ENCODE data around the gene TANK.
"Not testable (repeated sequence)": the region's sequence is repeated elsewhere in the genome, so short reads cannot be mapped to it uniquely, and the experiment has no call there.

Gene TANK

DNA sequence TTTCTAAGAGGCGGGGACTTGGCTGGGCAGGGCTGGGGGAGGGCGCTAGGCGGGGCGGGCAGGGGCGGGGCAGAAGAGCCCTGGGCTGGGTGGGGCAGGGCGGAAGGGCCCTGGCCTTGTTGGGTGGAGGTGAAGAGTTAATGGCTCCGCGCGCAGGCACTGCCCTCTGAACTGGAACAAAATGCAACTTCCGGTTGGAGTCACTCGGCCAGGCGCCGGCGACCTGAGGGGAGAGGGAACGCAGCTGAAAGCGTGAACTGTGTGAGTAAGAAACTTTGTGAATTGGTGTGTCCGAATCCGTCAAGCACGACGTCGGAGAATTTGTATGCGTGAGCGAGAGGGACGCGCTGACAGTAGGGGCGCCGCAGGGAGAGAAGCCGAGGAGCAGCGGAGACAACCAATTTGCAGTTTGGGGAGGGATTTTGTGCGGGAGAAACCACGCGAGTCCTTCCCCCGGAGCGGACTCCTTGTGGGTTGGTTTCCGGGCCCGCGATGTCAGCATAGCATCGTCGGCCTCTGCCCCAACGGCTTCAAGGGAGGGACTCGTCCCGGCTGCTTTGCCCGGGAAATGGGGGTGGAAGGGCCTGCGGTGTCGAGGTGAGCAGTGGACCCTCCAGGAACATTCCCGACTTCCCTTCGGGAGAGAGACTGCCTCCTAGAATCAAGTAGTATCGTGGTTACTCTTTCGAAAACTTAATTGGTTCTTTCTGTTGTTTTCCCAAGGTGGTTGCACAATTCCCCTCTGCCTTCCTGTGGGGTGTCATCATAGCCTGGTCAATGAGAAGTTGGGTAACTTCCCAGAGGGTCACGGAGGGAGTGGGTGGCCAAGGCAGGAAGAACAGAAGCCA, at the start of gene TANK:
Gene TANK, plus strand, starts transcription at position 203 of the 848 bp plus-strand sequence. CDS start 19,235 bp downstream, outside the sequence.
- DNase-seq, result peak; percentile 92

DNA sequence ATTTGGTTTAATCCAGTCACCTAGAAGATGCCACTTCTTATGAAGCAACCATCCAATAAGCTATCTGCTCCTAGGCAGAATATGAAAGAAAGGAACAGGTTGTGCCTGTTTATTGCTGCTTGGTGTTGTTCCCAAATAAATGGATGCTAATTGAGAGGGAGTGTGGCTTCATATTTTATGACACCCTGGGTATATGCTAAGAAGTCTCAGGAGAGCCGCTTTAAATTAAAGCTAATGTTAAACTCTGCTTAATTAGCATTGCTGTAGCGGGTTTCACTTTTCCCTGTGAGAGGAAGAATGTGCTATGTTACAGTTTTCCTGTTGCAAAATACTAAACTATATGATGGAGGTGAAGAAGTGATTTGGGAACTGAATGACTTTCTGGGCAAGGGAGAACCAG, 48.7 kb upstream of the TANK start:
- no peak for DNase-seq

- no peak for DNase-seq
Measured at GRCh38 chr2:161112908-161113307, 47.3 kb upstream of the TANK start.

- no peak for DNase-seq
Measured at GRCh38 chr2:161113693-161114575, 46.3 kb upstream of the TANK start.

DNA sequence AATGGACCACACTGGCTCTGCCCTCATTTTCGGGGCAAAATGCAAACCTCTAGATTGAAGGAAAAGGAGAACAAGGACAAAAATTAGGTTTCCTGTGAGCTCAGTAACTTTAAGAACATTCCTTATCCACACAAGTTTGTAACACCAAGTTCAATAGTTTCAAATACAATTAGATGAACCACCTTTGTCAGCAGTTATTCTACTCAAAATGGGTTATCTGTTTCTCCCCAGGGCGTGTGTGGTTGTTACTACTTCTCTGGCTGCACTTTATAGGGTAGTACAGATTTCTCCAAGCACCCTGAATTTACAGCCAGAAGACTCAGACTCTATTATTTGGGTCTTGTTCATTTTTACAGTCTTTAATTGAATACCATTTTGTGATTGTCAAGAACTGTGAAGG, 45.0 kb upstream of the TANK start:
- DNase-seq, result no peak

- DNase-seq, result no peak
Measured at GRCh38 chr2:161115605-161116380, 44.4 kb upstream of the TANK start.

DNA sequence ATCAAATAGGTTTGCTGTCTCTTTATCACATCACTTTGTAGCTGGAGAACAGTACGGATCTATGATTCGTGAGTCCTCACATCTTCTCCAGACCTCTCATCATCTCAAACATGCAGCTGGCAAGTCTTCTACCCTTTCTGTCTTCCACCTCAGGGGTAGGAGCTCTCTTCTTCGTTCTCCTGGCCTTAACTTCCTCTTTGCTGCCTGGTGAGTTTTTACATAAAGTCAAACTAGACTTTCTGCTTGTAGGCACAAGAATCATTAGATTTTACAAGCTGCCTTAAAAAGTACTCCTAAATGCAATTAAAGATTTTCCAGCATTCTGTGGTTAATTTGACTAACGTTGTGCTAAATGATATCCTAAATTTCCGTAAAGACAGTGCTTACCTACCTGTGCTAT, 43.7 kb upstream of the TANK start:
- no peak for DNase-seq

- no peak for DNase-seq
Measured at GRCh38 chr2:161117506-161117905, 42.7 kb upstream of the TANK start.

GRCh38 chr2:161118722-161119121, 41.5 kb upstream of the TANK start:
- no peak for DNase-seq

DNA sequence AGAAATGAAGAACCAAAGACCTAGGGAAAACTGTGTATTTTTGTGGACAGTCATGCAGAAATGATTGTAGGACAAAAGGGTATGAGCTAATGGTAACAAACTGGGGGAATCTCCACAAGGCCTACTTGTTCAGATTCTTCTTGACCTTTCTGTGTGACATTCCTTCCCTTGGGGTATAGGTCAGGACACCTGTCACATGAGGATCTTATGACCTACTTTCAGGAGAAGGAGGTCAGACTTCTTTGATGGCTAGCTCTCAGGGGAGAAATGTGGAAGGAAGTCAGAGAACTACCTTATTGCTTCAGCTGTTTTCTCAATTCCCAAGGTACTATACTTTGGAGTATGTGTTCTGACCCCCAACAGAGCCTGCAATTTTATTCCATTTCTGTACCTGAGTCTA, 40.7 kb upstream of the TANK start:
- DNase-seq, result peak; percentile 14

DNA sequence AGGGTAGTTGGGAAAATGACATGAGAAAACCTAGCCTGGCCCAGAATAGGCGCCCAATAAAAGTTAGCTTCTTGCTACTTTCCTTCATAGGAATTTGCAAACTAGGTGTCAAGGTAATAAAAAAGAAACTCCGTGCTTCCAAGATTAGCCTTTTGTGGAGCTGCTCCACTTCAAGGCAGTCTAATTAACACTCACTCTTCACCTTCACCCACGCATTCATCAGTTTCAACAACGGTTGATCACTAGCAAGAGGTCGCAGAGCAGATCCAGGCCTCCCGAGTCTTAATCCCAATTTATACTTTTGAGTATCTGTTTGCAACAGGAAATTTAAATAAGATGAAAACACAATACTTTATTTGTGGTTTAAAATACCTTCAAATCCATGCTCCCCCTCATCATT, 39.5 kb upstream of the TANK start:
- no peak for DNase-seq

DNA sequence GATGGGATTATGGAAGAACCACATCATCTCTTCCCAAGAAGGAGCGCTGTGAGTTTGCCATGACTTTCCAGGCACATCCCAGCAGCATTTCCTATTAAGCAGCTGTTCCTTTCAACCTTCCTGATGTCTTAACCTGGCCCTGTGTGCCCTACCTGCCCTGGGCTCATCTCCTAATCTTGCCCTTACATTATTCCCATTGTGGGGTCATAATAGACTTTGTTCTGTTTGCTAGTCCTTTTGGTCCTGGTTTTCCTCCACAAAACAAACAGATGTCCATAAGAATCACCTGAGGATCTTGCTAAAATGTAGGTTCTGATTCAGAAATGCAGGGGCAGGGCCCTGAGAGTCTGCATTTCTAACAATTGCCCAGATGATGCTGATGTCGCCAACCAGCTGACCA, 38.6 kb upstream of the TANK start:
- no peak for DNase-seq

DNA sequence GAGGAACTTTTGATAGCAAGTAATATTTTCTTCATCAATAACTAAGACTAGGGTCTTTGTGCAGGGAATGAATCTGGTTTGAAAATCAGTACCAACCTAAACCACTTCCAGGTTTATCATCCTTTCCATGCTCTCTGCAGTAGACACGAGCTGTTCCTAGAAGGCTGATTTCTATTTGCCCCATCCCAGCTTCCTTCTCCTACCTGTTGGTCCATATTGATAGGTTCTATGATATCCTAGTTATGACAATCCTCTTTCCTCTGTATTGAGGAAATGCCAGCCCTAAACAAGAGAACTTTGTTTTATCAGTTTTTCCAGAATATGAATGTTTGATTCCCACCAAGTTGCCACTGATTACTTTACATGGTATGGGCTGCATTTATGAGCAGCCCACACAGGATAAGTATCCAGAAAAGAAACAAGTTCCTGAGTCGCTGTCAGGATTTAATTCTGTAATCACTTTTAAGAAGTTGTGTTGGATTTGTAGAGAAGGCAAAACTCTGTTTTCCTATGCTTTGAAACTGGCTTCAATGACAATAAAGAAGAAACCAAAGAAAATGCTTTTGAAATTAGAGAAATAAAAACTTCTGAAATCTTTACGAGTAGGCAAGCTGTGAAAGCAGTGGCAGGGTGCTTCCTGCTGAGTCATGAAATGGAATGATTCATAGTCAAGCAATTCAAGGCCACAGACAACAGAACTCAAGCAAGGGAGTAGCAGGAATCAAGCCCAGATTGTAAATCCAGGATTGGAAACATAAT, 37.3 kb upstream of the TANK start:
- DNase-seq, result no peak

- no peak for DNase-seq
Measured at GRCh38 chr2:161123531-161124030, 36.6 kb upstream of the TANK start.

- no peak for DNase-seq
Measured at GRCh38 chr2:161124201-161124600, 36.0 kb upstream of the TANK start.

DNA sequence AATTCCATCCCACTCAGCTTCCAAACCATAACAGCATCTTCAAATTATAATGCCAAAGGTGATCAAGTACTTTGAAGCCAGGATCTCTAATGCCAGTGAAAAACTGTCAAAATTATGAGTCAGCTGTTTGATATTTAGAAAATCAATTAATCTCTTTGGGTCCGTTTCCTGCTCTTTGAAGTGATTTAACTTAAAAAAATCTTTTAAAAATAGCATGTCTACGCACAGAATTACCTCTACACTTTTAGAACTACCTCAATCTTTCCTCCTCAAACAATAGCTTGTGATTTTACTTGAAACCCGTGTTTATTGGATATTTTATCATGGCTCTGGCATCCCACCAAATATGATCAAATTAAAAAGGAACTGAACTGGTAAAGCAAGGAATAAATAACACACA, 31.3 kb upstream of the TANK start:
- DNase-seq, result no peak

GRCh38 chr2:161130354-161130753, 29.9 kb upstream of the TANK start:
- DNase-seq, result no peak

GRCh38 chr2:161131074-161131680, 29.1 kb upstream of the TANK start:
- no peak for DNase-seq

DNA sequence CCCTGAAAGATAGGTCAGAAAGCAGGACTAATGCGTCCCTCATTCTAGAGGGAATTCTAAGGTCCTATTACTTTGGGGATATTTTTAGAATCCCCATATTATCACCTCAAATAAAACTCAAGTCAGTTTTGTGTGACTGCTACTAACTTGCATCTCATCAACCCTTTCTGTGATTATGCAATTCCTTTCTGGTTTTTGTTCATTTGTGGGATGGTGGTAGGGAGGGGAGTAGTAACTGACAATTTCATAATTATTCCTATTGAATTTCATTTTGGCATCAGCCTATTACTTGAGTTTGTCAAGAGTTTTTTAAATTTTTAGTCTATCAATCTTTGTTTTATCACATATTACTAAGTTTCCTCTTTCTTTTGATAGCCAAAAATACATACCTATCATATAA, 28.4 kb upstream of the TANK start:
- no peak for DNase-seq

- not testable (repeated sequence) for DNase-seq
Measured at GRCh38 chr2:161132384-161132783, 27.8 kb upstream of the TANK start.

DNA sequence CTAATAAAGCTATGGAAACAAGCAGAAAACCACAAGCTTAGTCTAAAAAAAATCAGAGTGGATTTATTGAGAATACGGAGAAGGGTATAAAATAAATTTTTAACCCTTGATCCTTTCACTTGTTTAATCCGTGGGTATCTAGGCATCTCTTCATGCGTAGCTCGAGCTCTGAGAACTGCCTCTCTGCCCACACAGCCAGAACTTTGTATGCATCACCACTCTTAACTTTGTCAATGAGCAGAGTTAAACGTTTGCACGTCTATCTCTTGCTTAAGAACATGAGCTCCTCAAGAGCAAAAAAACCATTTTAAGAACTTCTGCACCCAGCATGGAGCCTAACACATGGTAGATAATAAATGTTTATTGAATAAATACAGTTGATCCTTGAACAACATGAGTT, 26.9 kb upstream of the TANK start:
- DNase-seq, result no peak
